Activated CD4-positive, alpha-beta memory T cell treated with anti-CD3 and anti-CD28 coated beads, Interleukin-2, amount 10 ng/mL, durations not matched to agents 7 days and 5 days (primary cell): ENCODE measurements around the gene NRCAM. TPM values are rescaled to one million over a fixed set of nuclear protein-coding genes. Genes with fewer than 3 reads are reported as not detected.

Experiments used
- CTCF ChIA-PET: fragments of 350-600 bp; sonication (Branson Sonifier 250); formaldehyde crosslinking; loops from one replicate; lab custom pipeline; 2021; ENCODE audit warnings: antibody characterized with exemption, inconsistent platforms; lab: Charles Lee
- POLR2A ChIA-PET: fragments of 350-600 bp; sonication (Branson Sonifier 250); formaldehyde crosslinking; loops from one replicate; lab custom pipeline; 2021; ENCODE audit warnings: antibody characterized with exemption; lab: Charles Lee
- DNase-seq: peaks from one replicate; pipeline ENCODE4 v3.0.0-alpha.2; 2020
- H3K27ac Mint-ChIP-seq: one replicate; pipeline ENCODE4 v1.8.0; 2021; ENCODE audit warnings: mild to moderate bottlenecking, mixed read lengths
- H3K27me3 Mint-ChIP-seq: one replicate; pipeline ENCODE4 v1.8.0; 2021; ENCODE audit warnings: mixed read lengths
- H3K36me3 Mint-ChIP-seq: one replicate; pipeline ENCODE4 v1.8.0; 2021; ENCODE audit warnings: low read depth, mixed read lengths
- H3K4me1 Mint-ChIP-seq: one replicate; pipeline ENCODE4 v1.8.0; 2021; ENCODE audit warnings: mixed read lengths
- H3K4me3 Mint-ChIP-seq: one replicate; pipeline ENCODE4 v1.8.0; 2021; ENCODE audit warnings: mild to moderate bottlenecking, mixed read lengths
- H3K9me3 Mint-ChIP-seq: one replicate; pipeline ENCODE4 v1.8.0; 2021; ENCODE audit warnings: mixed read lengths
- total RNA-seq, 2 experiments: library from RNA; stranded (reverse); gene quantifications; one replicate each; pipeline ENCODE4 v1.2.3, GENCODE V29; 2021

NRCAM gene
- total RNA-seq, 2 experiments from 2014 or later = not detected

DNA sequence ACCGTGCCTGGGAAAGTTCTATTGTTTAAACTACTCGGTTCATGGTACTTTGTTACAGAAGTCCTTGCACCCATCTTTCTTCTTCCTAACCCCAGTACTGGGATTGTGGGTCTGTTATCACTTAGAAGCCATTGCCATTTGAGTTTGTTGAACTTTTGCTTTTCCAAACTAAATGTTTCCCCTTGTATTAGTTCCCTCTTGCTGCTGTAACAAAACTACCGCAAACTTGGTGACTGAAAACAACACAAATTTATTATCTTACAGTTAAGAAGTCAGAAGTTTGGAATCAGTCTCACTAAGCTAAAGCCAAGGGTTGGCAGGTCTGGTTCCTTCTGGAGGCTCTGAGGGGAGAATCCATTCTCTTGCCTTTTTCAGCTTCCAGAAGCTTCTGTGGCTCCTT lies 319.2 kb downstream of the NRCAM start:
- Mint-ChIP-seq H3K4me3 (no peak overlapping the region), H3K27me3 (peaks cover 47% of the 10 kb centered on the region), H3K4me1 (peaks cover 14% of the 10 kb centered on the region), H3K9me3 (no peaks in the 10 kb centered on the region), H3K36me3 (no peaks in the 10 kb centered on the region), H3K27ac (no peak overlapping the region)
- ChIA-PET POLR2A (no interaction called here), CTCF (interaction anchor here (2.8 kb wide), 1 partner anchor 9 kb away, joined by 10 read pairs; no protein-coding TSS in a partner anchor)
- no peak for DNase-seq

DNA sequence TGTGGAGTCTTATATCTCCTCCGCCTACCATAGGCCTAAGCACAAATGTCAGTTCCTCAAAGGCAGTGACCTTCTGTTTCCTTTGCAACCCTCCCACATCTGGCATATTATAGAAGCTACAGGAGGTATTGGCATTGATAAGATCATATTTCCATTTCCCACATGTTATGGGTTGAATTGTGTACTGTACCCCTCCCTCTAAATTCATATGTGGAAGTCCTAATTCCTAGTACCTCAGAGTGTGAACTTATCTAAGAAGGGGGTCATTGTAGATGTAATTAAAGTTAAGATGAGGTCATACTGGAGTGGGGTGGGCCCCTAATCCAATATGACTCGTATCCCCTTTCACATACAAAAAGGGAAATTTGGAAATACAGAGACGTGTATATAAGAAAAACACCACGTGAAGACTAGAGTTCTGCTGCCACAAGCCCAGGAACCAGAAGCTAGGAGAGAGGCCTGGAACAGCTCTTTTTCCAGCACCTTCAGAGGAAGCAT lies 320.0 kb downstream of the NRCAM start:
- Mint-ChIP-seq H3K4me1 (peaks cover 14% of the 10 kb centered on the region), H3K9me3 (no peaks in the 10 kb centered on the region), H3K27ac (no peak overlapping the region), H3K4me3 (no peak overlapping the region), H3K36me3 (no peaks in the 10 kb centered on the region), H3K27me3 (peaks cover 50% of the 10 kb centered on the region)
- POLR2A ChIA-PET = no interaction called here
- CTCF ChIA-PET = interaction anchor here (2.8 kb wide), 1 partner anchor 10 kb away, joined by 10 read pairs; no protein-coding TSS in a partner anchor
- DNase-seq = no peak

DNA sequence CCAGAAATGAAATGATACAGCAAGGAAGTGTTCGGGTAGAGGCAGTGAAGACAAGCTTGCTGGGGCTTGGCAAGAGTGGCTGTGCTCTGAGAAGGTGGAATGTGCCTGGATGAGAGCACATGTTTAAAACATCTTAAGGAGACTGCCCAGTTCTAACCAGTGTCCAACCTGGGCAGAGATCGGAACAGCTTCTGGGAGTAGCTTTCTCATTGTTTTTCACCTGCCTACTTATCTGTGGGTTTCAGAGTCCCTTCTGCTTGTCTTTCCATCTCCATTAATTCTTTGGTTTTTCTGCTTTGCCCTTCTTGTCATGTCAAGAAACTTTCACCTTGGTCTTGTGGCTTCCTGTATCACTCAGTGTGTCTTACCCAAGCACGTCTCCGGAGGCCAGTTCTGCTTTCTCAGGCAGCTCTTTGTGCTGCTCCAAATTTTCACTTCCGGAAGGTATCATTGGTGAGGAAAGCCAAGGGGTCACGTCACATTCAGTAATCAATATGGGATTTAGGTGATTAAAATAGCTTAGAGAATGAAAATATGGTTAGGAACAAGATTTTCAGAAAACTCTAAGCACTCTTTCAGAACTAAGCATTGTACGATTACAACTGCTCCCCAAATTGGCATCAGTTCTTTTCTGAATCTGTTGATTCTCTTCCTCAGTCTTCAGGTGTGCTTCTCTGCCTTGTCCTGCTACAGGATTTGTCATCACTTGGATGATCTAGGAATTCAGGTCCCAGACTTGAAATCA lies 320.6 kb downstream of the NRCAM start:
- DNase-seq = peak; percentile 34
- Mint-ChIP-seq H3K27ac (peak overlapping the region; percentile 17), H3K27me3 (peaks cover 54% of the 10 kb centered on the region), H3K4me3 (no peak overlapping the region), H3K4me1 (peaks cover 14% of the 10 kb centered on the region), H3K9me3 (no peaks in the 10 kb centered on the region), H3K36me3 (no peaks in the 10 kb centered on the region)
- ChIA-PET POLR2A (no interaction called here), CTCF (interaction anchor here (2.8 kb wide), 1 partner anchor 10 kb away, joined by 10 read pairs; no protein-coding TSS in a partner anchor)

DNA sequence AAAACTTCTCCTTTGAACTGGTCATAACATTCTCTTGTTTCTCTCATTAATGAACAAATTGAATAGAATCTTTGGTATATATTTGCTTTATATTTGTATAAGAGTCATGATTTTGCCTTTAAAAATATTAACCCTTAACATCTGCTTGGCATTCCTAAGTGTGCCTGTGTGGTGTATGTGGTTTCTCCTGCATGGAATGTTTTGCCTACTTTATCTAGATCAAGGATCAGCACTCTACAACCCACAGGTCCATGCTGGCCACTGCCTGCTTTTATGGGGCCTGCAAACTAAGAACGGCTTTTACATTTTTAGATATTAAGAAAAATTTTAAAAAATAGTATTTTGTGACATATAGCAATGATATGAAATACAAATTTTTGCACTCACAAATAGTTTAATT lies 321.8 kb downstream of the NRCAM start:
- DNase-seq = no peak
- H3K36me3 Mint-ChIP-seq = no peaks in the 10 kb centered on the region
- ChIA-PET POLR2A (no interaction called here), CTCF (interaction anchor here (2.8 kb wide), 1 partner anchor 11 kb away, joined by 10 read pairs; no protein-coding TSS in a partner anchor)
- no peak overlapping the region for H3K4me3 Mint-ChIP-seq
- peaks cover 54% of the 10 kb centered on the region for H3K27me3 Mint-ChIP-seq
- no peaks in the 10 kb centered on the region for H3K9me3 Mint-ChIP-seq
- peaks cover 14% of the 10 kb centered on the region for H3K4me1 Mint-ChIP-seq
- no peak overlapping the region for H3K27ac Mint-ChIP-seq

DNA sequence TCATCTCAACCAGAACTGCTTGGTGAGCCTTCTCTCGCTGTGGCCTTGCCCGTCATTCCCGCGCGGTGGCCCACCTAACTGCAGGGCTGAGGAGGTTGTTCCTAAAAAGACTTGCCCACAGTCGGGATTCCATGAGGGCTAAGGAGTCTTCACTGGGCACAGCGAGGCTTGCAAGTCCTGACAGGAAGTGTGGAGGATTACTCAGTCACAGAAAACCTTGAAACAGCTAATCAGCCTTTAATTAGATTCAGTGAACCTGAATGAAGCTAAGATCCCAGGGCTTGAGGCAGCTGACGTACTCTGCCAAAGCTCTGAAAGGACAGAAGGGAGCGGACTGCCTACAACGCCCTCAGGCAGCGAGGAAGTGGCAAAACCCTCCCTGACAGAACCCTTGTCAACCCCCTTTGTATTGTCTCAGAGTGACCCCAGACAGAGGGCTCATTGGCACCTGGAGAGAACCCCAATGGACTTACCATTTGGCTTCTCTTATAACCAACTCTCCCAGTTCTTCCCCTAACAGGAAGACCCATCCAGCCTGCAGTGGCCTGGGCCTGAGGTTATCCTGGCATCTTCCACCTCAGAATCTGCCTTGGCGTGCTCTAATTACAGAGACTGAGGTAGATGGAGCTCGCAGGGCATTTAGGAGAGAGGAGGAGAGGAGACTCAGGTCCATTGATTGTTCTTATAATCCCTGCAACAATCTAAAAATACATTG lies 323.5 kb downstream of the NRCAM start:
- Mint-ChIP-seq H3K4me3 (no peak overlapping the region), H3K9me3 (no peaks in the 10 kb centered on the region), H3K27ac (no peak overlapping the region), H3K27me3 (peaks cover 42% of the 10 kb centered on the region), H3K4me1 (peaks cover 14% of the 10 kb centered on the region), H3K36me3 (no peaks in the 10 kb centered on the region)
- POLR2A ChIA-PET = no interaction called here
- CTCF ChIA-PET = interaction anchor here (1.0 to 1.2 kb wide), 2 partner anchors 10 to 13 kb away, joined by 3 read pairs; no protein-coding TSS in a partner anchor
- DNase-seq = no peak

DNA sequence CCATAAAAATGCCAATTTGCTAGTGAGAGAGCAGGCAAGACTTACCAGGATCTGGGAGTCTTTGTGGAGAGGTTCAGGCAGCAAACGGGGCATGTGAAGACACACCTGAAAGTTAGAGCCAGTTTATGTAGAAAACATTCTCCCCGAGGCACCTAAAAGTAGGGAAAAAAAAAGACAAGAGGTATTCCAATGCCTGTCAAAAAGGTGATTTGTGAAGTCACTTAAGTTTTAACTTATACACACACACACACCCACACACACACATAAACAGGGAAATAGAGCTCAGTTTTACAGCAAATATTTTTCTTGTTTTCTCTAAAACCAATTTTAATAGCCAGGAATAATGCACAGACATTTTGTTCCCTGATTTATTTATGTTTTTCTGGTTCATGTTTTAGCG lies 326.0 kb downstream of the NRCAM start, which contains the start of gene LAMB4:
Gene LAMB4 (minus strand): TSS at position 101 of the 400 bp plus-strand sequence. CDS start 7,197 bp downstream, outside the sequence.
- Mint-ChIP-seq H3K27ac (no peak within 1 kb of the TSS), H3K36me3 (no peaks in the 10 kb centered on the region), H3K4me3 (no peak within 1 kb of the TSS), H3K9me3 (no peaks in the 10 kb centered on the region), H3K27me3 (peaks cover 43% of the 10 kb centered on the region), H3K4me1 (peaks cover 5% of the 10 kb centered on the region)
- no peak for DNase-seq
- CTCF ChIA-PET = interaction anchor here (1.9 kb wide), 1 partner anchor 15 kb away, joined by 7 read pairs; no protein-coding TSS in a partner anchor
- POLR2A ChIA-PET = no interaction called here

DNA sequence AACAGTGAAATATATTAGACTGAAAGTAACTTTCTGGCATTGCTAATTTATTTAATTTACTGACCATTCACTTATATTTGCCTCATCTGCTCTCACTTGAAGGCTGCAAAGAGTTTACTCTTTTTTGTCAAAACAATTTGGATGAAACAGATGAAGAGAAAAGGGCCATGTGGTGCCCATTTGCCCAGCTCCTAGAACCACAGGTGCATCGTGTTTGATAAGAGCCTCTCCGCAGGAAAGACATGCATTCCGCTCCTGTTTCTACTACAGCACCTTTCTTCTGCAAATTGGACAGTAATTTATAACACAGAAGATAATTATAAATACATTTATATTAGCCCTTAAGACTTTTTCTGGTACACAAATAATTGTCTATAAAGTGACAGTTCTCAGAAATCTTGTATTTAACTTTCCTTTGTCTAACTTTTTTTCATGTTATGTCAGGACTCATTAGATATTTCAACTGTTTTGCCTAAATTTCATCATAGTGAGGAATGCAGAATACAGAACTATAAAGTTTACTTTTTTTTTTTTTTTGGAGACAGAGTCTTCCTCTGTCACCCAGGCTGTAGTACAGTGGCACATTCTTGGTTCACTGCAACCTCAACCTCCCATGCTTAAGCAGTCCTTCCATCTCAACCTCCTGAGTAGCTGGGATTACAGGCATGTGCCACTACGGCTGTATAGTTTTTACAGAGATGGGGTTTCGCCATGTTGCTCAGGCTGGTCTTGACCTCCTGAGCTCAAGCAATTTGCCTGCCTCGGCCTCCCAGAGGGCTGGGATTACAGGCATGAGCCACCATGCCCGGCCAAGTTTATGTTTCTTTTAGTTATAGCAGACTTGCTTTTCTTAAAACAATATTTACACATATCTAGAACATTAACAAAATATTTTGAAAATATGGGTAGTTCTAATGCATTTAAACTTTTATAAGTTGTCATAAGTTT lies 326.9 kb downstream of the NRCAM start:
- Mint-ChIP-seq H3K27ac (no peak overlapping the region), H3K9me3 (no peaks in the 10 kb centered on the region), H3K27me3 (peaks cover 39% of the 10 kb centered on the region), H3K4me1 (no peaks in the 10 kb centered on the region), H3K36me3 (no peaks in the 10 kb centered on the region), H3K4me3 (no peak overlapping the region)
- DNase-seq = no peak
- ChIA-PET CTCF (no interaction called here), POLR2A (no interaction called here)

GRCh38 chr7:108128514-108128913 lies 327.7 kb downstream of the NRCAM start:
- H3K4me1 Mint-ChIP-seq = no peaks in the 10 kb centered on the region
- no peak overlapping the region for H3K4me3 Mint-ChIP-seq
- no peak for DNase-seq
- H3K36me3 Mint-ChIP-seq = no peaks in the 10 kb centered on the region
- H3K27ac Mint-ChIP-seq = no peak overlapping the region
- H3K27me3 Mint-ChIP-seq = peaks cover 32% of the 10 kb centered on the region
- ChIA-PET POLR2A (no interaction called here), CTCF (no interaction called here)
- no peaks in the 10 kb centered on the region for H3K9me3 Mint-ChIP-seq

- Mint-ChIP-seq H3K4me3 (no peak overlapping the region), H3K27ac (no peak overlapping the region), H3K4me1 (no peaks in the 10 kb centered on the region), H3K9me3 (no peaks in the 10 kb centered on the region), H3K36me3 (no peaks in the 10 kb centered on the region), H3K27me3 (peaks cover 29% of the 10 kb centered on the region)
- ChIA-PET POLR2A (no interaction called here), CTCF (no interaction called here)
- DNase-seq = no peak
These were observed 328.8 kb downstream of the NRCAM start for GRCh38 chr7:108127461-108127860.

DNA sequence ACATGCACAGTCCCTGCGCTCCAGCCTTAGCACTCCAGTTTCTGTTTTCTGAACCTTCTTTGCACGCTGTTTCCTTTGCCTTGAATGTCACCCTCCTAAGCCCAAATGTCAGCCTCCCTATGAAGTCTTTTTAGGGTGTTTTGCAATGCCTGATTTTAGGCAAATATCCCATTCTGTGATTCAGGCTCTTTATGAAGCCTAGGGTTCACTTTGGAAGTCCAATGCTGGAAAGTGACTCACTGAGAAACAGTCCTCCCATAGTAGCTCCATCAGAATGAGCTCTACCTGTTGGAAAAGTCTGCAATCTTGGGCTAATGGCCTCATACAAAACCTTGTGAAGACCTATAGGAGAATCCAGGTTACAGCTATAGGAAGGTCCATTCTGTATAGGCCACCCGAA lies 331.4 kb downstream of the NRCAM start:
- ChIA-PET CTCF (interaction anchor here (1.2 kb wide), 1 partner anchor 14 kb away, joined by 3 read pairs; no protein-coding TSS in a partner anchor), POLR2A (no interaction called here)
- H3K27ac Mint-ChIP-seq = no peak overlapping the region
- no peak for DNase-seq
- H3K4me3 Mint-ChIP-seq = no peak overlapping the region
- no peaks in the 10 kb centered on the region for H3K36me3 Mint-ChIP-seq
- H3K4me1 Mint-ChIP-seq = no peaks in the 10 kb centered on the region
- H3K9me3 Mint-ChIP-seq = no peaks in the 10 kb centered on the region
- peaks cover 17% of the 10 kb centered on the region for H3K27me3 Mint-ChIP-seq

GRCh38 chr7:108122181-108122580 lies 334.1 kb downstream of the NRCAM start:
- no peaks in the 10 kb centered on the region for H3K36me3 Mint-ChIP-seq
- H3K27ac Mint-ChIP-seq = no peak overlapping the region
- H3K4me1 Mint-ChIP-seq = no peaks in the 10 kb centered on the region
- no peaks in the 10 kb centered on the region for H3K9me3 Mint-ChIP-seq
- DNase-seq = no peak
- POLR2A ChIA-PET = no interaction called here
- CTCF ChIA-PET = no interaction called here
- H3K27me3 Mint-ChIP-seq = peaks cover 18% of the 10 kb centered on the region
- no peak overlapping the region for H3K4me3 Mint-ChIP-seq

DNA sequence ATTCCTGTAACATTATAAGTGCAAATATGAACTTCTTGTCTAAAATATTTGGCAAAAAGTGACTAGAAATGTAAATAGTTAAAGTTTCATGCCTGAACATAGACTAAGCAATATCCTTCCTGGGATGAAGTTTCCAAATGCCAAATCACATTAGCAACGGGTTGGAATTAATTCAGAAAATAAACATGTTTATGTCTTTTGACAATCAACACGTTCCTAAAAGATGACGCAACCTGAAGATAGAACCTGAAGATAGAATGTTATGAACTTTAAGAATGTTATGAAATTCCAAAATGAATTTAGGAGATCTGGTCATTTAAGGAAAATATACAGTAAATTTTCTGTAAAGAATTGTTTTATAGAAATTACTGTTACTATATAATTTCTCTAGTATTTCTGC lies 335.3 kb downstream of the NRCAM start:
- Mint-ChIP-seq H3K27ac (no peak overlapping the region), H3K4me3 (no peak overlapping the region), H3K36me3 (no peaks in the 10 kb centered on the region), H3K9me3 (no peaks in the 10 kb centered on the region), H3K4me1 (no peaks in the 10 kb centered on the region), H3K27me3 (peaks cover 16% of the 10 kb centered on the region)
- ChIA-PET CTCF (interaction anchor here (1.9 kb wide), 1 partner anchor 25 kb away, joined by 7 read pairs; no protein-coding TSS in a partner anchor), POLR2A (no interaction called here)
- DNase-seq = no peak
